GM13976 (cell line): Measurements from ENCODE around the gene MED15.

Source experiments
- DNase-seq: peaks from one replicate; pipeline ENCODE4 v3.0.0; 2012; ENCODE audit warnings: low spot score
- CTCF ChIP-seq: IDR thresholded peaks from 2 replicates; pipeline ENCODE4 v1.5.1; 2012; ENCODE audit warnings: borderline replicate concordance, mild to moderate bottlenecking; ENCODE audit not compliant: insufficient read depth; ENCODE audit errors: extremely low read depth, missing control alignments, control extremely low read depth
- in situ Hi-C: fragments of 300-500 bp; cut with MboI; formaldehyde crosslinking; loops from one replicate; pipeline ENCODE4 v1.12.0; 2022; ENCODE audit warnings: low sequenced_read_pairs, mixed read lengths, inconsistent platforms; ENCODE audit not compliant: unreplicated experiment

The MED15 gene

GRCh38 chr22:20507253-20508066 is at the start of gene MED15:
Gene MED15, plus strand, starts transcription at chr22:20507610. Its CDS starts 69 bp downstream, at chr22:20507679.
- peak; percentile 94 for DNase-seq
- in situ Hi-C loops = no loop called here
- TF ChIP-seq CTCF = no peak

GRCh38 chr22:20458530-20459151 is 48.8 kb upstream of the MED15 start:
- no peak for TF ChIP-seq CTCF
- in situ Hi-C loops = no loop called here
- DNase-seq = no peak

DNA sequence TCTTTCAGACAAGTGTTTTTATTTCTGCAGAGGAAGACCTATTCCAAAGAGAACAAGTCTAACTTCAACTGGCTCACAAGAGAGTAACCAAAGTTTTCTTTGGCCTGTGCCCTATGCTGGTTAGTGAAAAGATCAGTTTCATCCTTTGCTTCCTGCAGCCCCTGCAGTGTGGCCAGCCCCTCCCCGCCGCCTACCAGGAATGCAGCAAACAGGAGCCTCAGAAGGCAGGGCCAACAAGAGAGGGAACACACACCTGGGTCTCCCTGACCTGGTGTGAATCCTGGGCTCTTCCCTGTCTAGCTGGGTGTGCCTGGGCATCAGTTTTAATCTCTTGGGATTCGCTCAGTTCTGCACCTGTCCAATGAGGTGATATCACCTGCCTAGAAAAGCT is 48.3 kb upstream of the MED15 start:
- DNase-seq = no peak
- TF ChIP-seq CTCF = no peak
- in situ Hi-C loops = no loop called here

DNA sequence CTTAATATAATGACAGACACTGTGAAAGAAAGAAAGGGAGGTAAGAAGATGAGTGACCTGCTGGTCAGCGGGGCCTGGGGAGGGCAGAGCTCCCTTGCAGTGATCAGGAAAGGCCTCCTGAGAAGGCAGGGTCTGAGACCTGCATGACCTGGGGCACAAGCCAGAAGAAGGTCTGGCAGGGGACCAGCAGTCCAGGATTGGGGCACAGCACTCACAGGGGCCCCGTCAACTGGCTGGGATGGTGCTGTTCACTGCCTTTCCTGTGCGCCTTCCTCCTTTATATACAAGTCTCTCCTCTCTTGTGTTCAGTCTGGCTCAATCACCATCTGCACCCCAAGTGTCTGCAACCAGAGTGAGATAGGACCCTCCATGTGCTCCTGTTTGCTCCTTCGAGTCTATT is 47.5 kb upstream of the MED15 start:
- DNase-seq = no peak
- TF ChIP-seq CTCF = no peak
- in situ Hi-C loops = no loop called here

GRCh38 chr22:20463324-20464095 is 43.9 kb upstream of the MED15 start:
- DNase-seq = peak; percentile 46
- TF ChIP-seq CTCF = no peak
- in situ Hi-C loops = no loop called here

GRCh38 chr22:20464096-20464614 is 43.3 kb upstream of the MED15 start:
- TF ChIP-seq CTCF = no peak
- peak; percentile 48 for DNase-seq
- in situ Hi-C loops = no loop called here
